Effector CD8-positive, alpha-beta T cell (primary cell): ENCODE results near the gene LMNTD2.

Experiments
- DNase-seq: peaks from one replicate; lab custom pipeline; 2025; lab: John Stamatoyannopoulos, UW

LMNTD2 gene

GRCh38 chr11:568306-569157 lies 8.0 kb upstream of the LMNTD2 start:
- peak; percentile 88 for DNase-seq

DNA sequence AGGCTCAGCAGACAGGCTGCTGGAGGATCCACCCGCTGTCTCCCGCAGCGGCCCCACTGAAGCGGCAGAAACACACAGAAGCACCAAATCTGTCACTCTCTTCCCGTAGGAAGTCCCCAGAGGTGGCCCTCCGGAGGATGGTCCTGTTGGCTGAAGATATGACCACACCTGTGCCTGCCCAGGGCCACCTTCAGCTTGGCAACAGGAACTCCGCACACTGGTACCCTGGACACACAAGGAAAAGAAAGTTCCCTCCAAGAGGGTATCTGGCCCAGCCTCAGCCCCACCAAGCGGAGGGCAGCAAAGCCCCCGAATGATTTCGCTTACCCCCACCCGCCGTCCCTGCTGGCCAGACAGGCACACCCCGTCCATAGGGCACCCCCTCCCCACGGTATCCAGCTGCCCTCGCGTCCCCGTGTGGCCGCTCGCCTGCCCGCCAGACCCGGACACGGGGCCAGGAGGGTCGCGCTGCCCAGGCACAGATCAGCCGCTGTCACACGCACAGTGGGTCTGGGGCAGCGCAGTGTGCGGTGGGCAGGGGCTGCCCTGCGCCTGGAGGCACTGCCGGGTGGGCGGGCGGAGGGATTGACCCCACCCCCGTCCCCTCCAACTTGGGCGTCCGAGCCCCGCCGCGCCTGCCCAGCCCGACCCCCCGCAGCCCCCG lies 7.2 kb upstream of the LMNTD2 start:
- peak; percentile 26 for DNase-seq

DNA sequence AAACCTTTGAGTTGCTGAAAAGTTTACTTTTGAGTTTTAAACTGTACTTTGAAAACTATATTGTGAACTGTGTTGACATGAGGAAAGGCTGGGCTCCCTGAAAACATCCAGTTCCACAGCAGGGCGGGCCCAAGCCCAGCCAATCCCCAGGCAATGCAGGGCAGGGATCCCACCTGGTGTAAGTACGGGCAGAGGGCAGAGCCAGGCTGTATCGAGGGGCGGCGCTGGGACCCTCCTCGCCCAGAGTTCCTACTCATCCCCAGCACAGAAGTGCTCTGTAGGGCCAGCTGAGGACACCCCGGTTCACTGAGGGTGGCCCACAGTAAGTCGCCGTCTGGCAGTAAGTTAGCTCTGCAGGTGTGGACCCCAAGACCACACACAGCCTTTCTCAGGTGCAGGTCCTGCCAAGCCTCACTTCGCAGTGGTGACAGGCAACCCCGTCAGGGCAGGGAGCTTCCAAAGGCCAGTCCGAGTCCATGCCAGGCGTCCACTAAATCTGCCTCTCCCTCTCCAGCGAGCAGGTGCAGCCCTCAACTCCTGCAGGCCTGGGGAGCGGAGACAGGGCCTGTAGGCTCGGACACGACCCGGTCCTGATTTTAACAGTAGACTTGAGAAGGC lies 6.6 kb upstream of the LMNTD2 start:
- no peak for DNase-seq

DNA sequence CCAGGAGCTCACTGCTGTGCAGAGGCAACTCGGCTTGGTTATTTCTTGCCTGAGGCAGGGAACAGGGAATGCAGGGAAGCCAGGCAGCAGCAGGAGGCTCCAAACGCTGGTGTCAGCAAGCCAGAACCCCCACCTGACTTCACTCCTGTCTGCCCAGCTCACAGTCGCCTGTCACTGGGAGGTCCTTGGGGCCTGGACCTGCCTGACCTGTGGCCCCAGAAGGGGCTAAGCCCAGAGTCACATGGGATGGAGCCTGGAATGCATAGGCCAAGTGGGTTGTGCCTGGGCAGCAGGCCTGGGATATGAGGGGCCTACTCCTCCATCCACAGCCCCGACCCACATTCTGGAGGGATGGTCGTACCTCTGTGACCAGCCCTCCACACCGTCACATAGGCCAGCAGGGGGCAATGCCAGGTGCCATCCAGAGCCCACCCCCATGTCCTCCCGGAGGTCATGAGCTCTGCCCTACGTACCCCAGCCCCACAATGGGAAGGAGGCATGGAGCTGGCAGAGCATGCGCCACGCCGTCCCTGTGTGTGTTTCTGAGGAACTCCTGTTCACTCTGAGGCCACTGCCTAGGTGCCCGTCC lies 5.5 kb upstream of the LMNTD2 start:
- DNase-seq: no peak

DNA sequence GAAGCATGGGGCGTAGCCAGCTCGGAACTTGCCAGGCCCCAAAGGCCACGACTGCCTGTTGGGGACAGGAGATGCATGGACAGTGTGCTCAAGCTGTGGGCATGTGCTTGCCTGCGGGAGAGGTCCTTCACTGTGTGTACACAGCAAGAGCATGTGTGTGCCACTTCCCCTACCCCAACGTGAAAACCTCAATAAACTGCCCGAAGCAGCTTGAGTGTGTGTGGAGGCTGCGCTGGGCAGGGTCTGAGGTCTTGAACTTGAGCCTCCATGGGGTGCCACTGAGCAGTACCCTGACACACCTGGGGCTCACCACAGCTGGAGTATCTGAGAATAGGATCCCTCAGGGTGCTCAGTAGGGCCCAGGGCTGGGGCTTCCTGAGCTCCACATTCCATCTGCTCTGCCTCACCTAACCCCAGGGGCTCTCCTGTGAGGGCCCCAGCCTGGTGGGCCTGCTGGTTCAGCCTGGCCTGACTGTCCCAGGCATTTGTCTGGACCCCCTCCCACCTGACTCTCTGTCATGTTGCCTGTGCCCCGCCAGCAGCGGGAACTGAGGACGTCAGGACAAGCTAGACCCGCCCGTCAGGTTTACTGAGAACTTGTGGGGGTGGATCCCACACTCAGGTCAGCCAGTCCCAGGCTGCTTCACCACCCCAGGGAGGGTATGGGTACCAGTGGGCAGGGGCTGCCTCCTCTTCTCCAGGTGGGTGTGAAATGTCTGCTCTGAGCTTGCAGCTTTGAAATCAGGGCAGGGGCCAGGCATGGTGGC lies 3.5 kb upstream of the LMNTD2 start:
- DNase-seq: no peak

DNA sequence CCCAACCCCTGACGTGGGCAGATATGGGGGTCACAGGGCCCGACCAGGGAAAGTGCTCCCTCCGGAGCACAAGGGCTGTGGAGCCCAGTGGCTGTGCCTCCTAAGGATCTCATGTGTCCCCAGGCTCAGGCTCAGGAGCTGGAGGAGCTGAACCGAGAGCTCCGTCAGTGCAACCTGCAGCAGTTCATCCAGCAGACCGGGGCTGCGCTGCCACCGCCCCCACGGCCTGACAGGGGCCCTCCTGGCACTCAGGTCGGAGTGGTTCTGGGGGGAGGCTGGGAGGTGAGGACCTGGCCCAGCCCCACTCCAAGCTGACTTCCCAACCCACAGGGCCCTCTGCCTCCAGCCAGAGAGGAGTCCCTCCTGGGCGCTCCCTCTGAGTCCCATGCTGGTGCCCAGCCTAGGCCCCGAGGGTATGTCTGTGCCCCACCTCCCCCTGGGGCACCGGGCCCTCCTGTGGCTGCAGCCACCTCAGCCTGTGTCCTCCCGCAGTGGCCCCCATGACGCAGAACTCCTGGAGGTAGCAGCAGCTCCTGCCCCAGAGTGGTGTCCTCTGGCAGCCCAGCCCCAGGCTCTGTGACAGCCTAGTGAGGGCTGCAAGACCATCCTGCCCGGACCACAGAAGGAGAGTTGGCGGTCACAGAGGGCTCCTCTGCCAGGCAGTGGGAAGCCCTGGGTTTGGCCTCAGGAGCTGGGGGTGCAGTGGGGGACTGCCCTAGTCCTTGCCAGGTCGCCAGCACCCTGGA lies 2.7 kb upstream of the LMNTD2 start:
- no peak for DNase-seq

DNA sequence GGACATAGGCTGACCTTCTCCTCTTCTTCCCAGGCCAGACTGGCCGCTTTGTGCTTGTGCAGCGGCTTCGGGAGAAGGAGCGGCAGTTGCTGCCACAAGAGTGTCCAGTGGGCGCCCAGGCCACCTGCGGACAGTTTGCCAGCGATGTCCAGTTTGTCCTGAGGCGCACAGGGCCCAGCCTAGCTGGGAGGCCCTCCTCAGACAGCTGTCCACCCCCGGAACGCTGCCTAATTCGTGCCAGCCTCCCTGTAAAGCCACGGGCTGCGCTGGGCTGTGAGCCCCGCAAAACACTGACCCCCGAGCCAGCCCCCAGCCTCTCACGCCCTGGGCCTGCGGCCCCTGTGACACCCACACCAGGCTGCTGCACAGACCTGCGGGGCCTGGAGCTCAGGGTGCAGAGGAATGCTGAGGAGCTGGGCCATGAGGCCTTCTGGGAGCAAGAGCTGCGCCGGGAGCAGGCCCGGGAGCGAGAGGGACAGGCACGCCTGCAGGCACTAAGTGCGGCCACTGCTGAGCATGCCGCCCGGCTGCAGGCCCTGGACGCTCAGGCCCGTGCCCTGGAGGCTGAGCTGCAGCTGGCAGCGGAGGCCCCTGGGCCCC lies 1.6 kb upstream of the LMNTD2 start:
- no peak for DNase-seq

- DNase-seq: no peak
Measured at GRCh38 chr11:561148-562003, 838 bp upstream of the LMNTD2 start.

DNA sequence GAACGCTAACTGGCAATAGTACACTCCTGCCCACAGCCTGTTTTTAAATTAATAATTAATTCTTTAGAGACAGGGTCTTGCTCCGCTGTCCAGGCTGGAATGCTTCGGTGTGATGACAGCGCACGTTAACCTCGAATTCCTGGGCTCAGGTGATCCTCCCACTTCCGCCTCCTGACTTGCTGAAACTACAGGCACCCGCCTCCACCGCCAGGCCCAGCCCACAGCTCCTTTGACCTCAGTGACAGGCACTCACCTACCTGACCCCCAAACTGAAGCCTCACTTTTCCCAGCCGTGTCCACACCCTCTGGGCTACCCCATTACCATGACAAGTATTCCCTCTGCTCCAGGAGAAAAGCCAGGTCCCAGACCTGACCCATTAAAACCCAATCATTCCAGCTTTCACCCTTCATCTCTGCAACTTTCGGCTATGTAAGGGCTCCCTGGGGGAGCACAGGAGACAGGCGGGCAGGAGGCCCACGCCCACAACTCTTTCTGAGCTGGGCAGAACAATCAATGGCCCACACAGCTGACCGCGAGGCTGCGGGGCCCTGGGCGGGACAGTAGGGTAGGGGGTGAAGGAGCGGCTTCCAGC lies 730 bp downstream of the LMNTD2 start:
- DNase-seq: no peak

- no peak for DNase-seq
Measured at GRCh38 chr11:559020-559620, 1.4 kb downstream of the LMNTD2 start.

GRCh38 chr11:558503-558902 lies 2.0 kb downstream of the LMNTD2 start:
- no peak for DNase-seq

DNA sequence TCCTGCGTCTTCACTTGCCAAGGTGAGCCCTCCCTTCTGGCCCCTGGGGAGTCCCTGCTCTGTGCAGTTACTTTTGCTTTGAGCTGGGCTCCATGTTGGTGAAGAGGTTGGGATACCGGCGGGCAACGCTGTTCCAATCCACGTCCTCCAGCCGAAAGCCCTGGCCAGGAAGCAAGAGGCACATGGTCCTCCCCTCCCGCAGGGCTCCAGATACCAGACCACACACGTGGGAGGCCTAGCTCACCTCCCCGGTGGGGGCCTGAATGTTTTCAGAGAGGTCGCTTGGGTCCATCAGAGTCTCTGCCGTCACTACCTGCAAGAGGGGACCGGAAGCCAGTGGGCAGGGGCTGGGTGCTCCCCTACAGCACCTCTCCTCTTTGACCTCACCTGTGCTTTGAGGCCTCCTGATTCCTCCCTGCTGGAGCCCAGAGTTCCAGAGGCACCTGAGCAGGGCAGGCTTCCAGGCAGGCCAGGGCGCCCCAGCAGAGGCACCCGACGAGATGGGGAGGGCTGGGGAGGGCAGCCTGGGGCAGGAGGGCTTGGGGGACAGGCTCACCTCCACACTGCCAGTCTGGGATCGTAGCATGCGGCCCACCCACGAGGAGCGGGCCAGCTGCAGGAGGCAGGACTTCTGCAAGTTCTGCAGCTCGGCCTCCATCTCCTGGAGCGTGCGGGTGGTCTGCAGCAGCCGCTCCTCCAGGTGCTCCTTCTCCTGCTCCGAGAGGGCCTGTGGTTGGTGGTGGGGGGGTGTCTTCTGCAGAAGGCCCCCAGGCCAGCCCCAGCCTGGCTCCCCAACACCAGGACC lies 3.0 kb downstream of the LMNTD2 start:
- DNase-seq: no peak

DNA sequence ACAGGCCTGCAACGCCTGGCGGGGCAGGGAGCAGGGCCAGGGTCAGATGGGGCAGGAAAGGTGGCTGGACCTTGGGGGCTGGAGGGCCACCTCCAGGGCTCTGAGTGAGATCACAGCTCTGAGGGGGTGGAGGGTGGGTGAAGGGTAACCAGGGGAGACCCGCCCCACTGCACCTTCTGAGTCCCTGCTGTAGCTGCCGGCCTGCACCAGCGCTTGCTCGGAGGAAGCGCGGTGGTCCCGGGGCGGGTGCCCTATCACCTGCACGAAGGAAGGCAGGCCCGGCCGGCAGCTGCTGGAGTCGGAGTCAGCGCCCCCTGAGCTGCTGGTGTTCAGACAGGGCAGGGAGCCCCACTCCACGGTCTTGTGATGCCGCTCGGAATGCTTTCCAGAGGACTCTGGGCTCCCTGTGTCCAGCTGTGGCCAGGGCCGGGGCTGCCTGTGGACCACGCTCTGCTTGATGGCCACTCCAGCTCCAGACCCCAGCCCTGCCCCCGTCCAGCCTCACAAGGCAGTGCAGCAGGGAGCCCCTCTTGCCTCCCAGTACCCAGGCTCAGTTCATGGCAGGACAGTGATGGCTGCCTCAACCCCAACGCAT lies 3.8 kb downstream of the LMNTD2 start:
- DNase-seq: no peak

DNA sequence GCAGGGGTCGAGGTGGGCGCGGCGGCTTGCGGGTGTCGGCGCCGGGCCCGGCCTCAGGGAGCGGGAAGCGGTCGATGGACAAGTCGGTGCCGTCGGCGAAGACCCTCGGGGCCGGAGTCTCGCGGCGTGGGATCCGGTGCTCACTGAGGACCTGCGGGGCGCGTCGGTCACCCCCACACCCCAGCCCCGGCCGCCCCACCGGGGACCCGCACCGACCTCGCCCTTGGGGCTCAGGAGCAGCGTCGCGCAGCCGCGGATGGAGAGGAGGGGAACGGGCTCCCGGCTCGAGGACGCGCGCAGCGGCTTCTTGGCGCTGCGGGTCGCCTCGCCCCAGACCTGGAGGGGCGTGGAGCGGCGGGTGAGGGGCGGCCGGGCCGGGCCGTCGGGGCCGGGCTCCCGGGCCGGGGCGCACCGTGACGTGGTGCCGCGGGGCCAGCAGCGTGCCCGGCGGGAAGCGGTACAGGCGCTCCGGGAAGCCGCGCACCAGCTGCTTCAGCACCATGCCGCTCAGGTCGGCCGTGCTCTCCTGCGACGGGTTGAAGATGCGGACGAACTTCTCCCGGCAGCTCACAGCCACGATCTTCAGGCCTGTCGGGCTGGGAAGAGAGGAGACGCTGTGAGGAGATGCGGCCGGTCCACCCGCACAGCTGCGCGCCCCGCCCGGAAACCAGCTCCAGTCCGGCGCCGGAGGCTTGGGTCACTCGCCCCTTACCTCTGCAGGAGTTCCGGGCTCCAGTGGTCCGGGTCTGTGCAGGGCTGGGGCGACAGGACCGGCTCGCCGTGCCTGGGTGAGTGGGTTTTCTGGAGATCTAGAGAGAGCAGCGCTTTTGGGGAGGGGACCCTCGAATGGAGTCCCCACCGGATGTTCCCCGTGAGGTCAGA lies 4.5 kb downstream of the LMNTD2 start:
- DNase-seq: no peak

DNA sequence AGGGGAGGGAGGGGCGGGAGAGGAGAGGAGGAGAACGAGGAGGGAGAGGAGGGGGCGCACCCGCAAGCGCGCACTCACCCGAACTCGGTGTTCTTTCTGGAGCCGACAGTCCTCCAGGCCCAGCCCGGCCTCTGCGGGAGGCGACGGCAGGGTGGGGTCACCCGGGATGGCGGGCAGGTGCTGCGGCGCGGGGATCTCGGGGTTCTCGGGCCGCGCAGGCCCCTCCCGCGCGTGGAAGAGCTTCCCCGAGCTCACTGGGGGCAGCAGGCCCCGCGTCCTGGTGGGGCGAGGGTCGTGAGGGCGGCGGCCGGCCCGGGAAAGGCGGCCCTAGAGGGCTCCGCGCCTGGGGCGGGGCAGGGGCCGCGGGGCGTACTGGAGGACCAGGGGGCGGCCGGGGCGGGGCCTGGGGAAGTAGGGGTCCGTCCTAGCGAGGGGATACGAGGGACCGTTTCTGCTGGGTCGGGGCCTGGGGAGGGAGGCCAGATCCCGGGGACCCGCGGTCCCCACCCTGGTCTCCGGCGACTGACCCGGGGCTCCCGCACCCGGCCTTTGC lies 5.2 kb downstream of the LMNTD2 start:
- DNase-seq: no peak
